Activated CD8-positive, alpha-beta memory T cell treated with anti-CD3 and anti-CD28 coated beads, Interleukin-2, amount 10 ng/mL, durations not matched to agents 7 days and 5 days (primary cell): ENCODE data around the gene SLC37A1. TPM values are rescaled to one million over a fixed set of nuclear protein-coding genes. Genes with fewer than 3 reads are reported as not detected.
A peak's percentile ranks its signal among the peaks of the same experiment; 100 is the strongest.

Source experiments
- ATAC-seq: fragments of 150-1000 bp; cut with Tn5 transposase; one replicate; pipeline ENCODE4 v1.10.0; 2021; ENCODE audit warnings: moderate library complexity
- CTCF ChIA-PET: fragments of 350-600 bp; sonication (Branson Sonifier 250); formaldehyde crosslinking; loops from one replicate; lab custom pipeline; 2021; ENCODE audit warnings: antibody characterized with exemption; lab: Charles Lee
- DNase-seq: peaks from one replicate; pipeline ENCODE4 v3.0.0-alpha.2; 2020
- H3K27ac Mint-ChIP-seq: one replicate; pipeline ENCODE4 v1.8.0; 2021; ENCODE audit warnings: mild to moderate bottlenecking, mixed read lengths
- H3K27me3 Mint-ChIP-seq: one replicate; pipeline ENCODE4 v1.8.0; 2021; ENCODE audit warnings: mixed read lengths
- H3K36me3 Mint-ChIP-seq: one replicate; pipeline ENCODE4 v1.8.0; 2021; ENCODE audit warnings: mild to moderate bottlenecking, mixed read lengths
- H3K4me1 Mint-ChIP-seq: one replicate; pipeline ENCODE4 v1.8.0; 2021; ENCODE audit warnings: mixed read lengths
- H3K4me3 Mint-ChIP-seq: one replicate; pipeline ENCODE4 v1.8.0; 2021; ENCODE audit warnings: mild to moderate bottlenecking, moderate library complexity, mixed read lengths
- H3K9me3 Mint-ChIP-seq: one replicate; pipeline ENCODE4 v1.8.0; 2022; ENCODE audit warnings: low read depth, mixed read lengths
- total RNA-seq, 2 experiments: library from RNA; stranded (reverse); gene quantifications; one replicate each; pipeline ENCODE4 v1.2.3, GENCODE V29; 2021

SLC37A1 gene
- total RNA-seq, 2 experiments from 2014 or later, result 14.0 to 14.8 TPM

- no peak overlapping the region for H3K4me3 Mint-ChIP-seq
- no peak overlapping the region for H3K27ac Mint-ChIP-seq
- CTCF ChIA-PET, result no interaction called here
- no peak for ATAC-seq
- no peaks in the 10 kb centered on the region for H3K27me3 Mint-ChIP-seq
- no peaks in the 10 kb centered on the region for H3K36me3 Mint-ChIP-seq
- H3K9me3 Mint-ChIP-seq, result no peaks in the 10 kb centered on the region
- no peaks in the 10 kb centered on the region for H3K4me1 Mint-ChIP-seq
- no peak for DNase-seq
These were observed 54.2 kb downstream of the SLC37A1 start for GRCh38 chr21:42567861-42568260.

DNA sequence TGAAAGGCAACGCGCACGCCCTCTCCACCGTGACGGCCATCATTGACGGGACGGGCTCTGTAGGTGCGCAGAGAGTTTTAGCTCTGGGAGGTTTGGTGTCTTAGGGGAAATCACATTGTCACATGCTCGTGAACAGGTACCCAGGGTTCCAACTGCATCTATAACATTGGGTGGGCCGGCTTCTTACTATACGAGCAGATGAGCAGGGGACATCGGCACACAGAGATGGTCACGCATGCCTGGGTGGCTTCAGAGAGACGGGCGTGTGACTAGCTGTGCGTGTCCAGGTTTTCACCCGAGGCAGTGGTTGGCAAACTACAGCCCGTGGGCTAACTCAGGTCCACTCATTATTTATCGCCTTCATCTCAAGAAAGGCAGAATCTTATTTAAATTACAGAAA lies 54.7 kb downstream of the SLC37A1 start:
- no peaks in the 10 kb centered on the region for H3K36me3 Mint-ChIP-seq
- ATAC-seq (no peak), DNase-seq (no peak)
- H3K4me1 Mint-ChIP-seq, result no peaks in the 10 kb centered on the region
- H3K4me3 Mint-ChIP-seq, result no peak overlapping the region
- no peaks in the 10 kb centered on the region for H3K27me3 Mint-ChIP-seq
- H3K27ac Mint-ChIP-seq, result no peak overlapping the region
- no peaks in the 10 kb centered on the region for H3K9me3 Mint-ChIP-seq
- CTCF ChIA-PET, result no interaction called here

- Mint-ChIP-seq H3K27ac (no peak overlapping the region), H3K27me3 (no peaks in the 10 kb centered on the region), H3K36me3 (no peaks in the 10 kb centered on the region), H3K4me3 (no peak overlapping the region), H3K4me1 (no peaks in the 10 kb centered on the region), H3K9me3 (no peaks in the 10 kb centered on the region)
- DNase-seq (no peak), ATAC-seq (no peak)
- CTCF ChIA-PET, result no interaction called here
These were observed 55.4 kb downstream of the SLC37A1 start for GRCh38 chr21:42568866-42569731.

DNA sequence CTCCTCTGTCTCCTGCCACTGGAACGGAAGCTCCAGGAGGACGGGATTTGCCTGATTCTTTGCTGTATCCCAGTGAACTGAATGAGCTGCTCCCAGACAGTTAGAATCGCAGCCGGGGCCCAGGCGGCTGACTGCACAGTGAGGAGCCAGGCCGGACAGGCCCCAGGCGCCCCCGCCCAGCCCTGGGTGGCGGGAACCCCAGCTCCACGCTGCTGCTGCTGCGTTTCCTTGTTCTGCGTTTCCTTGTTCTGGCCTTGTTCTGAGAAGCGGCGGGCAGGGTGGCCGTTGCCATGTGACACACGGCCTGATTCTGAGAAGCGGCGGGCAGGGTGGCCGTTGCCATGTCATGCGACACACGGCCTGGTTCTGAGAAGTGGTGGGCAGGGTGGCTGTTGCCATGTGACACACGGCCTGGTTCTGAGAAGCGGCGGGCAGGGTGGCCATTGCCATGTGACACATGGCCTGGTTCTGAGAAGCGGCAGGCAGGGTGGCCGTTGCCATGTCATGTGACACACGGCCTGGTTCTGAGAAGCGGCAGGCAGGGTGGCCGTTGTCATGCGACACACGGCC lies 56.2 kb downstream of the SLC37A1 start:
- Mint-ChIP-seq H3K9me3 (no peaks in the 10 kb centered on the region), H3K27me3 (no peaks in the 10 kb centered on the region), H3K36me3 (no peaks in the 10 kb centered on the region), H3K4me3 (no peak overlapping the region), H3K4me1 (no peaks in the 10 kb centered on the region), H3K27ac (no peak overlapping the region)
- CTCF ChIA-PET, result no interaction called here
- ATAC-seq (no peak), DNase-seq (no peak)

DNA sequence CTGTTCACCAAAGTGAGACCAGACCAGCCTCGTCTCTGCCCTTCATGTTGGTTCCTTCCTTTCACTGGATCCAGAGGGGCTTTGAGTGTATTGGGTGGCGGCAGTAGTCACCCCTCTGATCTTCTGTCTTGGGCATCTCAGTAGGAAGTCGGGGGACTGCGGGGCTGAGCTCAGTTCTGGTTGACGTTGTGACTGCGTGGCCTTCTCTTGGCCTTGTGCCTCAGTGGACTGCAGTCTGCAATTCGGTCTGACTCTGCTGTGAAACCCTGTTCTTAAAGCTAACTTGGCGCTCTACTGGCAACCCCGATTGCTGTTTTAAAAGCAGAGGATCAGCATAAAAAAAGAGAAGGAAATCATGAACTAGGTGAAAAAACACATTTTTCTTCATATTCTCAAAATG lies 56.7 kb downstream of the SLC37A1 start:
- no peaks in the 10 kb centered on the region for H3K36me3 Mint-ChIP-seq
- H3K27ac Mint-ChIP-seq, result no peak overlapping the region
- CTCF ChIA-PET, result no interaction called here
- ATAC-seq (no peak), DNase-seq (no peak)
- H3K4me1 Mint-ChIP-seq, result no peaks in the 10 kb centered on the region
- H3K27me3 Mint-ChIP-seq, result no peaks in the 10 kb centered on the region
- H3K4me3 Mint-ChIP-seq, result no peak overlapping the region
- H3K9me3 Mint-ChIP-seq, result no peaks in the 10 kb centered on the region

DNA sequence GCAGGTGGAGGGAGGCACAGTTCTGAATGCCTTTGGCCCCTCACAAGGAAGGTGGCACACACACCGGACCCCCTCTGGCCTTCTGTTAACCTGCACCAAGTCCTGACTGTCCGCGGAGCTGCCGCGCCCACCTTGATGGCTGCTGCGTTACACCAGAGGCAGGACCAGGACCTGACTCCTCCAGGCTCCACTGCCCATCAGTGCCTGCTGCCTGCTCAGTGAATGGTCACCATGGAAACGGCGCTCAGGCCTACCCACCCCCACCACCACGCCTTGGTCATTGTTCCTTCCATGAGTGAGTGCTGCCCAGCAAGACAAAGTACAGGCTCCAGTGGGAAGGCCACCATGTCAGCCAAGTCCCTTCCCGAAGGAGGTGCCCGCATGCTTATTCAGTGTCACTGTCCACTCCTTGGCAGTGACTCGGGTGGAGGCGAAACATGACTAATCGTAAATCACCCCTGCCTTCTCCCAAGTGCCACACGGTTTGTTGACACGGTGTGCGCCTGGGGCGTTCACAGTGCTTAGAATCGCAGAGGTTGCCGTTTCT lies 57.3 kb downstream of the SLC37A1 start:
- no peaks in the 10 kb centered on the region for H3K27me3 Mint-ChIP-seq
- ATAC-seq (no peak), DNase-seq (peak; percentile 33)

DNA sequence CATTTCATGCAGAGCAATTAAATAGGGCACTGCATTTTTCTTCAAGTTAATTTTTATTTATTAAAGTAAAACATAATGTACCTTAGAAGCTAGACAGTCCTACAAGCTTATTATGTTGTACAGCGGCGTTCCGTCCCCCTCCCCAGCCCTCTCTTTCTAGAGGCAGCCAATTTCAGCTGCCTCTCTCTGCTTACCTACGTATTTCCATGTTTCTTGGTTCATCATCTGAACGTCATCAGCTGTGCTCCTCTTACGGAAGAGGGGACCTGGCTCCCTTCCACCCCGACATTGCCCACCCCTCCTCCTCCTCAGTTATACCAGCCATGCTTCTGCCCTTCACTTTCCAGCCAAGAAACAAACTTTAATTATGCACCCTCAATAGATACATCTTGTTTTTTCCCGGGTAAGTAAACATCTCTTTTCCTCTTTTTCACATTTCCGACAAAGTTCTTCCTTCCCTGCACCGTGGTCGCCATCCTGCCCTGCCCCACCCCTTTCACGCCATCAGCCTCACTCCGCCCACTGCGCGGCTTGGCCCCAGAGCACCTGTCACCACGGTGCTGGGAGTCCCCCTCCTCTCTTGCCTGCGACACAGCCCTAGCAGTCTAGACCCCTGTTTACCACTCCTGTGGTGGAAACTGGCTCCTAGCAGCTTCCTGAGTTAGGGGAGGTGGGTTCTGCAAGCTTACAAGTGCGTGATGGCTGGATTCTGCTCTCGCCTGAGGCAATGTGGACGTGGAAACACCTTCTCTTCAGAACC lies 57.9 kb downstream of the SLC37A1 start:
- Mint-ChIP-seq H3K4me1 (no peaks in the 10 kb centered on the region), H3K36me3 (peaks cover 6% of the 10 kb centered on the region), H3K9me3 (peaks cover 3% of the 10 kb centered on the region), H3K27me3 (no peaks in the 10 kb centered on the region), H3K27ac (no peak overlapping the region), H3K4me3 (no peak overlapping the region)
- CTCF ChIA-PET, result no interaction called here
- DNase-seq (peak; percentile 12), ATAC-seq (no peak)

More for the DNA sequence above, 57.3 kb downstream of the SLC37A1 start:
- Mint-ChIP-seq H3K27ac (no peak overlapping the region), H3K9me3 (no peaks in the 10 kb centered on the region), H3K36me3 (peaks cover 1% of the 10 kb centered on the region), H3K4me3 (no peak overlapping the region), H3K4me1 (no peaks in the 10 kb centered on the region)
- CTCF ChIA-PET, result no interaction called here

- no peak overlapping the region for H3K27ac Mint-ChIP-seq
- CTCF ChIA-PET, result no interaction called here
- H3K9me3 Mint-ChIP-seq, result peaks cover 8% of the 10 kb centered on the region
- ATAC-seq (no peak), DNase-seq (peak; percentile 22)
- H3K4me1 Mint-ChIP-seq, result no peaks in the 10 kb centered on the region
- no peak overlapping the region for H3K4me3 Mint-ChIP-seq
- peaks cover 12% of the 10 kb centered on the region for H3K36me3 Mint-ChIP-seq
- no peaks in the 10 kb centered on the region for H3K27me3 Mint-ChIP-seq
These were observed 59.3 kb downstream of the SLC37A1 start for GRCh38 chr21:42572906-42573495.

GRCh38 chr21:42574234-42575027 lies 60.8 kb downstream of the SLC37A1 start:
- no peak for DNase-seq
- no peak overlapping the region for H3K4me3 Mint-ChIP-seq
- ATAC-seq, result no peak
- H3K36me3 Mint-ChIP-seq, result peaks cover 12% of the 10 kb centered on the region
- peaks cover 8% of the 10 kb centered on the region for H3K9me3 Mint-ChIP-seq
- no peaks in the 10 kb centered on the region for H3K27me3 Mint-ChIP-seq
- H3K4me1 Mint-ChIP-seq, result no peaks in the 10 kb centered on the region
- CTCF ChIA-PET, result interaction anchor here (0.8 to 2.2 kb wide), 2 partner anchors 16 to 19 kb away, joined by 3 to 7 read pairs; no protein-coding TSS in a partner anchor
- H3K27ac Mint-ChIP-seq, result no peak overlapping the region

DNA sequence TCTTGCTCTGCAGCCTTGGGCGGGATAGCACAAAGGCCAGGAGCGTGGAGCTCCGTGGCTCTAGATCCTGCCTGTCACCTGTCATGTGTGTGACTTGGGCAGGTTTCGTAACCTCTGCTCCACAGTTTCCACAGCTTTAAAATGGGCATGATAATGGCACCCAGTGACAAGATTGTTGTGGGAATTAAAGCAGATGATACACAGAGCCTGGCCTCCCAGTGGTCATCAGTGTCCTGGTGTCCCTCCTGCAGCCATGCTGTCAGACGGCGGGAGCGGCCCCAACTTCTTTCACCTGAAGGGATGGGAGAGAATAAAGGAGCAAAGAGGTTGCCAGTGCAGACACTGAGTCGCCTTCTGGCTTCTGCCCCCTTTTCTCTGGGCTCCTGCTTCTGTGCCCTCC lies 61.5 kb downstream of the SLC37A1 start:
- CTCF ChIA-PET, result interaction anchor here (0.8 to 2.2 kb wide), 2 partner anchors 16 to 18 kb away, joined by 3 to 7 read pairs; no protein-coding TSS in a partner anchor
- ATAC-seq (no peak), DNase-seq (no peak)
- H3K4me1 Mint-ChIP-seq, result no peaks in the 10 kb centered on the region
- H3K4me3 Mint-ChIP-seq, result no peak overlapping the region
- no peaks in the 10 kb centered on the region for H3K27me3 Mint-ChIP-seq
- H3K9me3 Mint-ChIP-seq, result peaks cover 8% of the 10 kb centered on the region
- no peak overlapping the region for H3K27ac Mint-ChIP-seq
- peaks cover 12% of the 10 kb centered on the region for H3K36me3 Mint-ChIP-seq

- CTCF ChIA-PET, result interaction anchor here (2.2 kb wide), 1 partner anchor 17 kb away, joined by 7 read pairs; no protein-coding TSS in a partner anchor
- Mint-ChIP-seq H3K4me1 (no peaks in the 10 kb centered on the region), H3K27ac (no peak overlapping the region), H3K4me3 (no peak overlapping the region), H3K9me3 (peaks cover 8% of the 10 kb centered on the region), H3K36me3 (peaks cover 12% of the 10 kb centered on the region), H3K27me3 (no peaks in the 10 kb centered on the region)
- ATAC-seq, result no peak
- DNase-seq, result no peak
These were observed 63.0 kb downstream of the SLC37A1 start for GRCh38 chr21:42576639-42577038.

DNA sequence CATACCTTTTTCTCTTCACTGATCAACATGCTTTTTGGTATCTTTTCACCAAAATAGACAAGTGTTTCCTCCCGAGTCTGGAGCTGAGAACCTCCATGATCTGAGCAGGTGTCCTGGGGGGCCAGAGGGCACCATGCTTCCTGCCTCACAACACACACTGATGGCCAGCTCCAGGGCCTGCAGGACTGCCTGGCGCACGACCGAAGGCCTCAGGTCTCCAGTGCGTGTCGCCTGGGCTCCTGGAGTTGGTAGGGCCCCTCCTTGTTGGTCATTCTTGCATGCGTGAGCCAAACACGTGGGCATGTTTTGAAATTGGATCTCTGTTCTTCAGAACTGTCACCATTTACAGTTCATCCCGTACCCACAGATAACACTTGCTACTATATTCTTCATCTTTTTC lies 64.4 kb downstream of the SLC37A1 start:
- CTCF ChIA-PET, result no interaction called here
- Mint-ChIP-seq H3K36me3 (peaks cover 12% of the 10 kb centered on the region), H3K4me1 (no peaks in the 10 kb centered on the region)

More for the DNA sequence above, 64.4 kb downstream of the SLC37A1 start:
- no peak overlapping the region for H3K27ac Mint-ChIP-seq
- no peak overlapping the region for H3K4me3 Mint-ChIP-seq
- peaks cover 8% of the 10 kb centered on the region for H3K9me3 Mint-ChIP-seq
- no peak for ATAC-seq
- no peak for DNase-seq
- H3K27me3 Mint-ChIP-seq, result no peaks in the 10 kb centered on the region
